SK-N-SH treated with all-trans-retinoic acid at 6 μM for 48 hours (cell line): Measurements from ENCODE around the gene GRIK4.

ENCODE experiments used
- ATAC-seq: fragments of 200-7000 bp; cut with Tn5 transposase; 3 replicates; pipeline ENCODE4 v1.9.1; 2020; ENCODE audit warnings: mild to moderate bottlenecking, moderate library complexity
- ARNTL ChIP-seq: fragments of 450-650 bp; formaldehyde crosslinking; IDR thresholded peaks from 2 replicates; pipeline ENCODE4 v1.5.0; 2020; ENCODE audit warnings: low read depth, mild to moderate bottlenecking, moderate library complexity, borderline replicate concordance
- BACH2 ChIP-seq: fragments of 250-450 bp; sonication (Bioruptor Pico); IDR thresholded peaks from 2 replicates; pipeline ENCODE4 v1.9.0; 2021; ENCODE audit warnings: mild to moderate bottlenecking, borderline replicate concordance
- CSDC2 ChIP-seq: fragments of 250-450 bp; sonication (Bioruptor Pico); IDR thresholded peaks from 2 replicates; pipeline ENCODE4 v1.5.0; 2020; ENCODE audit warnings: mild to moderate bottlenecking, moderate library complexity
- CSRNP3 ChIP-seq: fragments of 250-450 bp; sonication (Bioruptor Pico); IDR thresholded peaks from 2 replicates; pipeline ENCODE4 v1.5.1; 2021; ENCODE audit warnings: mild to moderate bottlenecking, moderate library complexity
- ESRRG ChIP-seq: fragments of 250-450 bp; sonication (Bioruptor Pico); IDR thresholded peaks from 2 replicates; pipeline ENCODE4 v1.6.1; 2021; ENCODE audit warnings: mild to moderate bottlenecking
- GLIS3 ChIP-seq: fragments of 250-450 bp; sonication (Bioruptor Pico); IDR thresholded peaks from 2 replicates; pipeline ENCODE4 v1.5.0; 2020; ENCODE audit warnings: mild to moderate bottlenecking, moderate library complexity
- ISL1 ChIP-seq: fragments of 250-450 bp; sonication (Bioruptor Pico); IDR thresholded peaks from 2 replicates; pipeline ENCODE4 v2.1.2; 2022; ENCODE audit warnings: mild to moderate bottlenecking, moderate library complexity
- OSR1 ChIP-seq: fragments of 250-450 bp; sonication (Bioruptor Pico); IDR thresholded peaks from 2 replicates; pipeline ENCODE4 v1.8.0; 2022; ENCODE audit warnings: moderate library complexity, mild to moderate bottlenecking, inconsistent platforms
- PATZ1 ChIP-seq: fragments of 250-450 bp; sonication (Bioruptor Pico); IDR thresholded peaks from 2 replicates; pipeline ENCODE4 v1.8.0; 2020; ENCODE audit warnings: mild to moderate bottlenecking, moderate library complexity, borderline replicate concordance
- PPARA ChIP-seq: fragments of 250-450 bp; sonication (Bioruptor Pico); IDR thresholded peaks from 2 replicates; pipeline ENCODE4 v1.5.0; 2020; ENCODE audit warnings: mild to moderate bottlenecking, borderline replicate concordance
- RARB ChIP-seq: fragments of 250-450 bp; sonication (Bioruptor Pico); IDR thresholded peaks from 2 replicates; pipeline ENCODE4 v1.8.0; 2021; ENCODE audit warnings: mild to moderate bottlenecking, moderate library complexity
- SNAI2 ChIP-seq: fragments of 250-450 bp; sonication (Bioruptor Pico); IDR thresholded peaks from 2 replicates; pipeline ENCODE4 v1.5.0; 2020; ENCODE audit warnings: mild to moderate bottlenecking, moderate library complexity
- TCF4 ChIP-seq: fragments of 250-450 bp; sonication (Bioruptor Pico); IDR thresholded peaks from 2 replicates; pipeline ENCODE4 v1.8.0; 2021; ENCODE audit warnings: mild to moderate bottlenecking, moderate library complexity, borderline replicate concordance
- TOX ChIP-seq: fragments of 250-450 bp; sonication (Bioruptor Pico); IDR thresholded peaks from 2 replicates; pipeline ENCODE4 v1.8.0; 2021; ENCODE audit warnings: mild to moderate bottlenecking, moderate library complexity, borderline replicate concordance
- ZFP3 ChIP-seq: fragments of 250-450 bp; sonication (Bioruptor Pico); IDR thresholded peaks from 2 replicates; pipeline ENCODE4 v1.5.0; 2020; ENCODE audit warnings: mild to moderate bottlenecking, moderate library complexity
- ZFP30 ChIP-seq: fragments of 450-650 bp; formaldehyde crosslinking; IDR thresholded peaks from 2 replicates; pipeline ENCODE4 v1.5.0; 2022; ENCODE audit warnings: mild to moderate bottlenecking, moderate library complexity
- ZNF565 ChIP-seq: fragments of 450-650 bp; formaldehyde crosslinking; conservative IDR thresholded peaks from 2 replicates; pipeline ENCODE4 v1.5.0; 2020; ENCODE audit warnings: low read depth, mild to moderate bottlenecking, moderate library complexity
- ZNF70 ChIP-seq: fragments of 450-650 bp; formaldehyde crosslinking; IDR thresholded peaks from 2 replicates; pipeline ENCODE4 v1.5.0; 2020; ENCODE audit warnings: mild to moderate bottlenecking, moderate library complexity
- ZNF8 ChIP-seq: fragments of 450-650 bp; formaldehyde crosslinking; IDR thresholded peaks from 2 replicates; pipeline ENCODE4 v1.5.0; 2020; ENCODE audit warnings: mild to moderate bottlenecking, moderate library complexity
- TF ChIP-seq, protein P1 (sequence below): fragments of 250-450 bp; sonication (Bioruptor Pico); IDR thresholded peaks from 2 replicates; pipeline ENCODE4 v1.8.0; 2021; ENCODE audit warnings: low read depth, mild to moderate bottlenecking, moderate library complexity, borderline replicate concordance

GRIK4 gene

GRCh38 chr11:120482149-120482548, 29.4 kb upstream of the GRIK4 start:
- no peak for ATAC-seq
- TF ChIP-seq OSR1 (CRISPR knock-in tag) = no peak
- no peak for TF ChIP-seq CSDC2 (CRISPR knock-in tag)
- TF ChIP-seq RARB = no peak
- no peak for TF ChIP-seq ZNF70 (CRISPR knock-in tag)
- TF ChIP-seq ISL1 (CRISPR knock-in tag) = peak; percentile 50

DNA sequence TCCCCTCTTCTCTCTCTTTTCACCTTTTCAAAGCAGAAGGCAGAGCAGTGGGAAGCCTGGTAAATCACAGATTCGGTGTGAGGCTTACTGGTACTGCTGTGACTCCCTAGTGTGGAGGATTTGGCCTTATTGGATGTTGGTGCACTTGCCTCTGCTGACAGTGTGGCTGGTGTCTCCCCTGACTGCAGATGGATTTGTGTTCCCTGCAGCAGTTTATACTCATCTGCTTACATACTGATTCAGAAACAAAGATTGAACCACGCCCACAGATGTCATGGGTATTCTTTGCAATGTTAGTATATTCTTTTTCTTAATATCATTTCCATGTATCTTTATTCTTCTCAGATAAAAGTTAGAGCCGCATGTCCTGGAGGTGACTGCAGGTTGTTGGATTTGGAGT, 26.8 kb upstream of the GRIK4 start:
- ATAC-seq = no peak

DNA sequence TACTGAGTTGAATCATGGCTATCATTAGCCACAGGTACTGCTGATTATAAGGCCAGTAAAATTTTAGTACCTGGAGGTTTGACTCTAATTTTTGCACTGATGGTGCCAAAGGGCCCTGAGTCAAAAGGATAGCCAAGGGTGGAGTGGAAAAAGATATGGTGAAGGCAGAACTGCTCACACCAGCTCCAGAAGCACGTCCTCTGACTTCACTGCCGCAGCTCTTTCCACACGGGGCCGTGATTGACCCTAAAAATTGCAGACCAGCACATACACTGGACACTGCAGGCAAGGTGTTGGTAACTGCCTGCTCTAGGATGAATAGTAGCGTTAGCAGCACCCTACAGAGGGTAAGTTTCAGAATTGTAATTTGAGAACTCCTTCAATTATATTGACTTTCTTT, 25.4 kb upstream of the GRIK4 start:
- ATAC-seq = no peak
- no peak for TF ChIP-seq RARB
- TF ChIP-seq SNAI2 (CRISPR knock-in tag) = no peak
- TF ChIP-seq ISL1 (CRISPR knock-in tag) = no peak
- TF ChIP-seq GLIS3 = no peak
- TF ChIP-seq, protein P1, sequence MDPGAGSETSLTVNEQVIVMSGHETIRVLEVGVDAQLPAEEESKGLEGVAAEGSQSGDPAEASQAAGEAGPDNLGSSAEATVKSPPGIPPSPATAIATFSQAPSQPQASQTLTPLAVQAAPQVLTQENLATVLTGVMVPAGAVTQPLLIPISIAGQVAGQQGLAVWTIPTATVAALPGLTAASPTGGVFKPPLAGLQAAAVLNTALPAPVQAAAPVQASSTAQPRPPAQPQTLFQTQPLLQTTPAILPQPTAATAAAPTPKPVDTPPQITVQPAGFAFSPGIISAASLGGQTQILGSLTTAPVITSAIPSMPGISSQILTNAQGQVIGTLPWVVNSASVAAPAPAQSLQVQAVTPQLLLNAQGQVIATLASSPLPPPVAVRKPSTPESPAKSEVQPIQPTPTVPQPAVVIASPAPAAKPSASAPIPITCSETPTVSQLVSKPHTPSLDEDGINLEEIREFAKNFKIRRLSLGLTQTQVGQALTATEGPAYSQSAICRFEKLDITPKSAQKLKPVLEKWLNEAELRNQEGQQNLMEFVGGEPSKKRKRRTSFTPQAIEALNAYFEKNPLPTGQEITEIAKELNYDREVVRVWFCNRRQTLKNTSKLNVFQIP (CRISPR knock-in tag) = no peak
- TF ChIP-seq, all 23 proteins: peak for 0

More for the DNA sequence above, 26.8 kb upstream of the GRIK4 start:
- no peak for TF ChIP-seq TCF4 (CRISPR knock-in tag)
- TF ChIP-seq PATZ1 = no peak
- no peak for TF ChIP-seq ZFP3 (CRISPR knock-in tag)
- TF ChIP-seq ESRRG (CRISPR knock-in tag) = no peak
- TF ChIP-seq CSRNP3 (CRISPR knock-in tag) = no peak
- no peak for TF ChIP-seq ISL1 (CRISPR knock-in tag)
- no peak for TF ChIP-seq ZFP30 (CRISPR knock-in tag)
- TF ChIP-seq ARNTL = no peak
- TF ChIP-seq SNAI2 (CRISPR knock-in tag) = no peak
- no peak for TF ChIP-seq BACH2 (CRISPR knock-in tag)

- ATAC-seq = no peak
- TF ChIP-seq CSDC2 (CRISPR knock-in tag) (no peak), ZNF70 (CRISPR knock-in tag) (no peak), OSR1 (CRISPR knock-in tag) (no peak), ZFP3 (CRISPR knock-in tag) (no peak), ESRRG (CRISPR knock-in tag) (no peak), ISL1 (CRISPR knock-in tag) (no peak), PPARA (CRISPR knock-in tag) (no peak), RARB (no peak), PATZ1 (no peak), ZNF565 (CRISPR knock-in tag) (no peak), SNAI2 (CRISPR knock-in tag) (no peak), TOX (CRISPR knock-in tag) (no peak), TCF4 (CRISPR knock-in tag) (no peak), ZNF8 (no peak)
These were observed 21.7 kb upstream of the GRIK4 start for GRCh38 chr11:120489799-120490198.

DNA sequence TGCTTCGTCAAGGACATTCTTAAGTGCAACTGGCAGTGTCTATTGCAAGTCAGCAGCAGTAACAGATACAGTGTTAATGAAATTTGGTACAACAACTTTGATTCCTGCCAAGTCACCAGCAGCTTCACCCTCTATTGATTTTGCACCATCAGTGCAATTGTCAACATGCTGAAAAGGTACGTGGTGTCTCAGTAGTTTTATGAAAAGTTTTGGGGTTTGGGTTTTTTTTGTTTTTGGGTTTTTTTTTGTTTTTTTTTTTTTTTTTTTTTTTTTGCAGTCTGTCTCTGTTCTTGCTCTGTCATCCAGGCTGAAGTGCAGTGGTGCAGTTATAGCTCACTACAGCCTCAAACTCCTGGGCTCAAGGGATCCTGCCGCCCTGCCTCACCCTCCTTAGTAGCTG, 19.1 kb upstream of the GRIK4 start:
- ATAC-seq = no peak
- TF ChIP-seq CSRNP3 (CRISPR knock-in tag) (no peak), OSR1 (CRISPR knock-in tag) (no peak), ZFP3 (CRISPR knock-in tag) (no peak), TOX (CRISPR knock-in tag) (no peak), PPARA (CRISPR knock-in tag) (no peak), SNAI2 (CRISPR knock-in tag) (no peak), ZNF70 (CRISPR knock-in tag) (no peak), CSDC2 (CRISPR knock-in tag) (no peak)
